AG10803 (cell line): ENCODE measurements around the gene PSMA1.
"Not testable (repeated sequence)": the region's sequence is repeated elsewhere in the genome, so short reads cannot be mapped to it uniquely, and the experiment has no call there.

Experiments used
- DNase-seq: peaks from one replicate; pipeline ENCODE4 v3.0.0; 2010; ENCODE audit warnings: low read depth
- H3K4me3 ChIP-seq: 2 replicates; pipeline ENCODE4 v1.5.1; 2011; ENCODE audit warnings: mild to moderate bottlenecking, low read length, control low read depth
- TF ChIP-seq, protein P1 (sequence below): conservative IDR thresholded peaks from 2 replicates; pipeline ENCODE4 v1.5.1; 2011; ENCODE audit warnings: mild to moderate bottlenecking, low read length, control low read depth, inconsistent platforms

The PSMA1 gene

DNA sequence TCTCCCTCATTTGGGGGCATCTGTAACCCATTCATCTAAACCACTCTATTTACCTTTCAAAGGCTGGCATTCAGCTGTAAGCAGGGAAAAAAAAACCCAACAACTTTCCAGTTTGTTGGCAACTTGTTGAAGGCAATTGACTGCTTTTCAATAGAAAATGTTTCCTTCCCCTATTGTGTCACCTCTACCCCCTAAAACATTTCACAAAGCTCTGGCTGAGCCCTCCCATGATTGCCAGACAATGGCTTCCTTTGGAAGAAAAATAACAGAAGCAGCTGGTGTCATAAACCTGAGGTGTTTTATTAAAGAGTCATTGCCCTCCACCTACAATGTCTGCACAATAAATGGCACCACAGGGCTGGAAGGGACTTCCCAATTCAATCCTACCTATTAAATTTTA lies 22.1 kb upstream of the PSMA1 start:
- H3K4me3 ChIP-seq, result no peak overlapping the region
- TF ChIP-seq, protein P1, sequence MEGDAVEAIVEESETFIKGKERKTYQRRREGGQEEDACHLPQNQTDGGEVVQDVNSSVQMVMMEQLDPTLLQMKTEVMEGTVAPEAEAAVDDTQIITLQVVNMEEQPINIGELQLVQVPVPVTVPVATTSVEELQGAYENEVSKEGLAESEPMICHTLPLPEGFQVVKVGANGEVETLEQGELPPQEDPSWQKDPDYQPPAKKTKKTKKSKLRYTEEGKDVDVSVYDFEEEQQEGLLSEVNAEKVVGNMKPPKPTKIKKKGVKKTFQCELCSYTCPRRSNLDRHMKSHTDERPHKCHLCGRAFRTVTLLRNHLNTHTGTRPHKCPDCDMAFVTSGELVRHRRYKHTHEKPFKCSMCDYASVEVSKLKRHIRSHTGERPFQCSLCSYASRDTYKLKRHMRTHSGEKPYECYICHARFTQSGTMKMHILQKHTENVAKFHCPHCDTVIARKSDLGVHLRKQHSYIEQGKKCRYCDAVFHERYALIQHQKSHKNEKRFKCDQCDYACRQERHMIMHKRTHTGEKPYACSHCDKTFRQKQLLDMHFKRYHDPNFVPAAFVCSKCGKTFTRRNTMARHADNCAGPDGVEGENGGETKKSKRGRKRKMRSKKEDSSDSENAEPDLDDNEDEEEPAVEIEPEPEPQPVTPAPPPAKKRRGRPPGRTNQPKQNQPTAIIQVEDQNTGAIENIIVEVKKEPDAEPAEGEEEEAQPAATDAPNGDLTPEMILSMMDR, result no peak
- DNase-seq, result no peak

DNA sequence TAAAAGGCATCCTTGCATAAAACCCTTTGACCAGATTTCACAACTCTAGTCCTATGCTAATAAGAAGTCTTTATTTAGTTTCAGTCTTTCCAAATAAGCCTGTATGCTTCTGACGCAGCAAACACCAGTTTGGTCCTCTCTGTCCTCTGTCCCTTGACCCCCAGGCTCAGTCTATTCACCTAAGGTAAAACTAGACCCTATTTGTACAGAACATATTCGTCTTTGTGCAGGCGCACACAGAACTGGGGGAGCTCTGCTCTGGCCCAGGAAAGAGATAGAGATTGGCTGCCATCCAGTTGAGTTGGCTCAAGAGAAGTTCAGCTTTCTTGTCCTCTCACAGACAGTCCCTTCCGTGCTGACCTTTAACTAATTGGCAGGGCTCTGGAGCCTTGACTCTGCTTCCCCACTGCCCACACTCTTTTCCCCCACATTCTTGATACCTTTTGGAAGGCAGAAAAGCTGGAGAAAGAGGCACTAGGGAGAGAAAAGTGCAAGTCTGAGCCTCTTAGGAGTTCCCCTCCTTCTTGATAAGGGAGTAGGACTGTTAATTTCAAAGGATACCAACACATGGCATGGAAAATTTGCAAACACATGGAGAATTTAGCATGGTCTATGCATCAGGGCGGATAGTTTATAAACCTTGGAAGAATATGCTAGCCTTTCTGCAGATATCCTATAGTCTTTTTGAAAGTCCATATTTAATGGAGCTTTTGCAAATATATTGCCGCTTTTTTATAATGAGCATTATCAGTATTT lies 21.2 kb upstream of the PSMA1 start:
- DNase-seq, result no peak
- H3K4me3 ChIP-seq, result no peak overlapping the region
- TF ChIP-seq, protein P1, result no peak

DNA sequence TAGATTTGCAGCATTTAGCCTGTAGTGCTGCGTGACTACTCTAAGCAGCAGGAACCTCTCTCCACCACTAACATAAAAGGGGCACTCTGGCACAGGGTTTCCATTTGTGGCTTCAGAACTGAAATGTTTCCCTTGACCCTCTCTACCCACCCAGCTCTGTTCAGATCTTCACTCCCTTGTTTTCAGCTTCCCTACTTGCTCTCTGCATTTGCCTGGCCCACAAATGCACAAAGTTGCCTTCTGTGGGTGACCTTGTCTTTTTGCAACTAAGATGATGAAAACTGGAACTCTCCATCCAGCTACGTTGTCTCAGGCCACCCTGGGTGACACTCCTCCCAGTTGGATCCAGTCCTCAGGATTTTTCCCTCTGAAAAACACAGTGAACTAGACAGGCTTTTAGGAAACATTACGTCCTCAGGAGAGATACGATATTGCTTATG lies 19.8 kb upstream of the PSMA1 start:
- no peak for DNase-seq
- TF ChIP-seq, protein P1, result no peak
- H3K4me3 ChIP-seq, result no peak overlapping the region

DNA sequence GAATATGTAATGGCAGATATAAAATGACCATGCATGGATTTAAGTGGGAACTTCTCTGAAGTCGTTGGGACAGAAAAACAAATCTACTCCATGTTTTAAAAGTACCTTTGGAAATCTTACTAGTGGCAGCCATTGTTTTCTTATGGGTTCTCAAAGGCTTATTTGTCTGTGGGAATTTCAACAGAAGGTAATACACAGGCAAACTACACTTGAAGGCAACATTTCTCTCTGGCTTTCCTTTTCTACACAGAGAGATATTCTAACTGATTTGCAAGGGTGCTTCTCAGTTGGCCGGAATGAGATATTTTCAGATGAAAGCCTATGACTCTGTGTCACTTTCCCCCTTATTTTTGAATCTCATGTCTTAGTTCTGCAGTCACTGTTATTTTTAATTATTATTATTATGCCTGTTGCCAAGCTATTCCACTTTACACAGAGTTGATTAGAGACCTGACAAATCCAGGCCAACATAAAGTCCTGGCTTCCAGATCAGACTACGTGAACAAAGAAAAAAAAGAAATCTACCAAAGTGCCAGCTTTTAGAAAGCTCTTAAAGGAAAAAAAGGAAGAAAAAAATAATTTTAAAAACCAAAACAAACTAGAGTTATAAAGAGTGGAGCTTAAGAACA lies 18.9 kb upstream of the PSMA1 start:
- TF ChIP-seq, protein P1, result no peak
- H3K4me3 ChIP-seq, result no peak overlapping the region
- DNase-seq, result no peak

DNA sequence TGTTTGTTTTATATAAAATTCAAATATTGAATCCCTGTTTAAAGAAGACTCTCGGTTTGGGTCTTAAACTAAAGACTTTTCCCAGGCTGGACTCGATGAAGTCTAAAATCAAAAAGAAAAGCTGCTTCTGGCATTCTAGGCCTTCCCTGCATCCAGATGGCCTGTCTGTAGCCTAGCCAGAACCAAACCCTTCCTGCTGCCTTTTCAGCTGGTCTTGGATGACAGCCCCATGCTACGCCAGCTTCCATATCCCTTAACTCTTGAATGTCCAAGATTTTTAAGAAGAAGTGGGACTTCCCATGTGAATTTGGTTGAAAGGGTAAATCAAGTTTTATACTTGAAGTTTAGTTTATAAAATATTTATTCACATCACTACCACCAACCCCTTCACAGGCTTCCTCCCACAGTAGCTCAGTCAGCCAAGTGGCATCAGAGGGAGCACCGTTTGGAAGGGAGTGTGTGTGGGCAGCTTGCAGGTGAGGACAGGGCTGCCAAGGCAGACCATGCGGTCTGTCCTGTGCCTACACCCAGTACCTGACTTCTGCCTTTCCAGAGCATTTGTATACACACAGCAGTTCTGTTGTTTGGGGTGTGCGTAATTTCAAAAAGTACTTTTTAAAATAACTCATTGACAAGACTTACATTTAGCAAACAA lies 18.2 kb upstream of the PSMA1 start:
- DNase-seq, result peak; percentile 6
- TF ChIP-seq, protein P1, result no peak
- no peak overlapping the region for H3K4me3 ChIP-seq

DNA sequence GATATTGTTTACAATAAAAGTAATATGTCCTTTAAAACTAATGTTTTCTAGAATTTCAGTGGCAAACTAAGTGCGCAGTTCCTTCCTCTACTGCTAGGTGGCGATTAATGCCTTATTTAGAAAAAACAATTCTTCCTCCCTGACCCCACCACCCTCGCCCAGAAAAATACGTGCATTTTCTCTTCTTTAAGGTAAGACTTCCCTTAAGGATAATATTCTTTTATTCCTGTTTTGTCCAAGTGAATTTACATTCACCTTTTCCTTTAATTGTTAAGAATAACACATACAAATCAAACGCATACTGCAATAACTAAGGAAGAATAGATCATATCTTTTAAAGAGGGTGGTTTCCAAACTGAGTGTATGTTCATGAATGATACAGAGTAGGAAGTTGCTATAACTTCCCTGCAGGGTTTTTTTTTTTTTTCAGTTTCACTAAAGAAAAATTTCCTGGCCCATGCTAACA lies 17.0 kb upstream of the PSMA1 start:
- no peak overlapping the region for H3K4me3 ChIP-seq
- DNase-seq, result peak; percentile 8
- TF ChIP-seq, protein P1, result peak; percentile 84

DNA sequence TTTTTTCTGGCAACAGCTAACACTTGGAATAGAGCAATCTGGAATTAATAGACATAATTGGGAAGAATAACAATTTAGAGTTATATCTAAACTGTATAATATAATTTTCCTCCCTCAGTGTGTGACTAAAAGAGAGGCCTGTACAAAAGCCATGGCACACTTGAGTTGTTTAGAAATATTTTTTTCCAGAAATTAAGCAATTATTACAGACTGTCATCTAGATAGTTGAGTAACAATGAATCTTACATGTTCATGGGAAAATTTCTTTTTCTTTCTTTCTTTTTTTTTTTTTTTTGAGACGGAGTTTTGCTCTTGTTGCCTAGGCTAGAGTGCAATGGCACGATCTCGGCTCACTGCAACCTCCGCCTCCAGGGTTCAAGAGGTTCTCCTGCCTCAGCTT lies 15.0 kb upstream of the PSMA1 start:
- DNase-seq, H3K4me3 ChIP-seq: not testable (repeated sequence)
